PC-3 (cell line): ENCODE data around the gene PXT1. TPM values are rescaled to one million over a fixed set of nuclear protein-coding genes. Genes with fewer than 3 reads are reported as not detected.

ENCODE experiments used
- ATAC-seq: fragments of 200-7000 bp; cut with Tn5 transposase; 2 replicates; pipeline ENCODE4 v1.9.1; 2020; ENCODE audit warnings: mild to moderate bottlenecking, moderate library complexity
- BruUV-seq: library from RNA; stranded (reverse); fragments of 400-500 nt; replicated peaks from 2 replicates; lab custom pipeline; 2021; lab: Mats Ljungman, UMichigan
- CTCF ChIA-PET: fragments of 300-600 bp; sonication (Branson Sonifier 250); formaldehyde crosslinking; loops from one replicate; lab custom pipeline; 2022; ENCODE audit warnings: antibody characterized with exemption; lab: Charles Lee
- POLR2A ChIA-PET: fragments of 300-600 bp; sonication (Branson Sonifier 250); formaldehyde crosslinking; loops from one replicate; lab custom pipeline; 2022; ENCODE audit warnings: antibody characterized with exemption; ENCODE audit not compliant: unreplicated experiment; lab: Charles Lee
- DNase-seq: peaks from one replicate; pipeline ENCODE4 v3.0.0-alpha.2; 2015
- H2AFZ ChIP-seq: fragments of 300-600 bp; sonication (generic); 2 replicates; pipeline ENCODE4 v1.6.0; 2016; ENCODE audit warnings: antibody characterized with exemption, low read length
- H3F3A ChIP-seq: fragments of 300-600 bp; sonication (generic); one replicate; pipeline ENCODE4 v1.6.0; 2017; ENCODE audit warnings: antibody characterized with exemption, low read length, control low read depth, mild to moderate bottlenecking; ENCODE audit not compliant: unreplicated experiment
- H3K27ac ChIP-seq: fragments of 300-600 bp; sonication (generic); 2 replicates; pipeline ENCODE4 v1.5.1; 2016; ENCODE audit warnings: mild to moderate bottlenecking, low read length
- H3K27me3 ChIP-seq: fragments of 300-600 bp; sonication (generic); 2 replicates; pipeline ENCODE4 v1.6.1; 2016; ENCODE audit warnings: low read length, mixed read lengths
- H3K36me3 ChIP-seq: fragments of 300-600 bp; sonication (generic); 2 replicates; pipeline ENCODE4 v1.6.1; 2016; ENCODE audit warnings: low read depth, mixed run types, low read length, mixed read lengths
- H3K4me1 ChIP-seq: fragments of 300-600 bp; sonication (generic); 2 replicates; pipeline ENCODE4 v1.5.1; 2016; ENCODE audit warnings: low read length; ENCODE audit not compliant: insufficient read depth
- H3K4me2 ChIP-seq: fragments of 300-600 bp; sonication (generic); 2 replicates; pipeline ENCODE4 v1.6.0; 2016; ENCODE audit warnings: low read length
- H3K4me3 ChIP-seq: fragments of 300-600 bp; sonication (generic); 2 replicates; pipeline ENCODE4 v1.5.1; 2016; ENCODE audit warnings: mild to moderate bottlenecking, low read length, mixed read lengths
- H3K79me2 ChIP-seq: fragments of 300-600 bp; sonication (generic); 2 replicates; pipeline ENCODE4 v1.6.1; 2017; ENCODE audit warnings: low read length, mixed read lengths
- H3K9ac ChIP-seq: fragments of 300-600 bp; sonication (generic); 2 replicates; pipeline ENCODE4 v1.6.0; 2016; ENCODE audit warnings: mild to moderate bottlenecking, low read length
- H3K9me2 ChIP-seq: fragments of 300-600 bp; sonication (generic); replicated peaks from 2 replicates; pipeline ENCODE4 v1.6.1; 2016; ENCODE audit warnings: mixed run types, low read length, mixed read lengths
- H3K9me3 ChIP-seq: fragments of 300-600 bp; sonication (generic); 2 replicates; pipeline ENCODE4 v1.6.1; 2016; ENCODE audit warnings: low read length, mixed read lengths
- H4K20me1 ChIP-seq: fragments of 300-600 bp; sonication (generic); 2 replicates; pipeline ENCODE4 v1.6.1; 2016; ENCODE audit warnings: low read length, mixed read lengths
- CTCF ChIP-seq: fragments of 300-600 bp; sonication (generic); conservative IDR thresholded peaks from 2 replicates; pipeline ENCODE4 v1.5.1; 2017; ENCODE audit warnings: antibody characterized with exemption, low read depth, mild to moderate bottlenecking, low read length
- EZH2 ChIP-seq: fragments of 300-600 bp; sonication (generic); IDR thresholded peaks from one replicate; pipeline ENCODE4 v1.6.1; 2017; ENCODE audit warnings: antibody characterized with exemption, mild to moderate bottlenecking, low read length; ENCODE audit not compliant: unreplicated experiment
- EZH2phosphoT487 ChIP-seq: fragments of 300-600 bp; sonication (generic); IDR thresholded peaks from 2 replicates; pipeline ENCODE4 v1.6.1; 2018; ENCODE audit warnings: mild to moderate bottlenecking, antibody characterized with exemption, low read length, borderline replicate concordance
- intact Hi-C: fragments of 100-400 bp; cut with micrococcal nuclease; formaldehyde crosslinking; loops from 2 replicates; pipeline ENCODE4 v1.9.0; 2023
- total RNA-seq: library from RNA; depleted of rRNA; stranded (reverse); fragments of >200 nt; gene quantifications from 2 replicates; pipeline ENCODE4 v1.2.3, GENCODE V29; 2014

Gene PXT1
- total RNA-seq, 1 experiment from 2014 or later, result not detected

GRCh38 chr6:36360241-36361054, 82.2 kb downstream of the PXT1 start:
- POLR2A ChIA-PET, result no interaction called here
- H3K4me2 ChIP-seq, result peak overlapping the region; percentile 54

GRCh38 chr6:36358226-36358915, 84.3 kb downstream of the PXT1 start:
- H4K20me1 ChIP-seq, result no peaks in the 10 kb centered on the region
- no peak overlapping the region for H3K27ac ChIP-seq
- intact Hi-C loops, result no loop called here
- ChIA-PET POLR2A (interaction anchor here (0.5 kb wide), 1 partner anchor 161 kb away, joined by 4 read pairs; no protein-coding TSS in a partner anchor), CTCF (interaction anchor here (0.6 kb wide), 1 partner anchor 814 kb away, joined by 3 read pairs; no protein-coding TSS in a partner anchor)
- H3K9ac ChIP-seq, result no peak overlapping the region
- no peaks in the 10 kb centered on the region for H3K9me2 ChIP-seq
- H3K4me2 ChIP-seq, result no peak overlapping the region
- no peaks in the 10 kb centered on the region for H3K27me3 ChIP-seq
- TF ChIP-seq EZH2, result no peak
- no peak for TF ChIP-seq EZH2phosphoT487
- TF ChIP-seq CTCF, result no peak
- no peaks in the 10 kb centered on the region for H3K9me3 ChIP-seq
- no peaks in the 10 kb centered on the region for H3F3A ChIP-seq
- no peak overlapping the region for H3K4me3 ChIP-seq
- H3K36me3 ChIP-seq, result no peaks in the 10 kb centered on the region
- no TSS peak for BruUV-seq
- H2AFZ ChIP-seq, result no peak overlapping the region
- no peaks in the 10 kb centered on the region for H3K4me1 ChIP-seq
- ATAC-seq (no peak), DNase-seq (no peak)
- H3K79me2 ChIP-seq, result no peaks in the 10 kb centered on the region

More at GRCh38 chr6:36360241-36361054, 82.2 kb downstream of the PXT1 start:
- no peak overlapping the region for H3K27ac ChIP-seq
- CTCF ChIA-PET, result interaction anchor here (0.6 kb wide), 1 partner anchor 448 kb away, joined by 3 read pairs; no protein-coding TSS in a partner anchor
- no peak overlapping the region for H3K4me3 ChIP-seq
- H3K36me3 ChIP-seq, result no peaks in the 10 kb centered on the region
- H3K9ac ChIP-seq, result no peak overlapping the region
- no peaks in the 10 kb centered on the region for H3F3A ChIP-seq
- no TSS peak for BruUV-seq
- no peaks in the 10 kb centered on the region for H3K79me2 ChIP-seq
- H3K9me2 ChIP-seq, result no peaks in the 10 kb centered on the region
- TF ChIP-seq CTCF, result peak; percentile 88
- no peak for TF ChIP-seq EZH2
- no peaks in the 10 kb centered on the region for H3K9me3 ChIP-seq
- DNase-seq, result peak; percentile 88
- H4K20me1 ChIP-seq, result no peaks in the 10 kb centered on the region
- ATAC-seq, result peak; percentile 97
- H3K4me1 ChIP-seq, result no peaks in the 10 kb centered on the region
- H2AFZ ChIP-seq, result peak overlapping the region; percentile 68
- no peaks in the 10 kb centered on the region for H3K27me3 ChIP-seq
- intact Hi-C loops, result loop anchor here (1.0 to 2.0 kb wide), 3 partner anchors 58 to 333 kb away; partner anchors contain the start of gene MAPK14
